ENCODE results near the gene MPI. TPM values are rescaled to one million over a fixed set of nuclear protein-coding genes. Genes with fewer than 3 reads are reported as not detected.
"Not testable (repeated sequence)": the region's sequence is repeated elsewhere in the genome, so short reads cannot be mapped to it uniquely, and the experiment has no call there.

MPI gene
- total RNA-seq, 2 donors from 2014 or later, result 25.4 to 38.2 TPM

DNA sequence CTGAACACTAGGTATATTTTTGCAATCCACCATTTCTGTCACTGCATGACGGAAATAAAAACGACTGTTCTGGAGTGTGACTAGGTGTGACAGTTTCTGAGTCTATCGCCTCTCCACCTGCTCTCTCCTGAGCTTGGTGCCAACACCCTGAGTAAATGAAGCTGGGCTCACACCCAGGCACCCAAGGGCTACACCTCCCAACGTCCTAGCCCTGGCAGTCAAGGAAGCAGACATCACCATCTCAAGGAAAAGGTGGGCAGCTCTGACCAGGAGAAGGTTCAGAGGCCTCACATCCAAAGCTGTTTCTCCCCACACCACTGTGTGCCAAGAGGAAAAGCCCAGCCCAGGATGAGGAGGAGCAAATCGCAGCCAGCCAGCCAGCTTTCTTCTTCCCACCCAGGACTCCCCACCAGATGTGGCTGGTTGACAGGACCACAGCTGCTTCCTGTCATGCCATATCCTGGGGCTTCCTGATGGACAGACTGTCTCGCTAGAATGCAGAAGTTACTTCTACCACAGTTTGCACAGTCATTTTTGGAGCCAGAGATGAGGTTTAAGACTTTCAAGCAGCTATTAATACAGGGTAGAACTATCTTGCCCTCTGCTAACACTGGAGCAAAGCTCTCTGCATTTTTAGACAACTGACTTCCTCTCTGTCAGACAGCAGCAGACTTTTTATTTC is 20.0 kb upstream of the MPI start:
- no peak for DNase-seq
- H3K36me3 Mint-ChIP-seq (ENCODE audit: low read depth), result peaks cover 4% of the 10 kb centered on the region
- H3K9me3 ChIP-seq (ENCODE audit: control insufficient read depth, low read length, poor library complexity, severe bottlenecking), result no peaks in the 10 kb centered on the region
- H3K4me3 Mint-ChIP-seq, result peak overlapping the region; percentile 98
- ATAC-seq, result no peak
- H3K4me1 Mint-ChIP-seq, result peaks cover 50% of the 10 kb centered on the region
- H3K27me3 Mint-ChIP-seq, result no peaks in the 10 kb centered on the region
- H3K27ac Mint-ChIP-seq, result peak overlapping the region; percentile 99

- Mint-ChIP-seq H3K4me1 (peaks cover 48% of the 10 kb centered on the region), H3K4me3 (peak overlapping the region; percentile 98), H3K27me3 (no peaks in the 10 kb centered on the region), H3K36me3 (ENCODE audit: low read depth) (peaks cover 3% of the 10 kb centered on the region), H3K27ac (peak overlapping the region; percentile 99)
- DNase-seq (no peak), ATAC-seq (no peak)
- no peaks in the 10 kb centered on the region for H3K9me3 ChIP-seq (ENCODE audit: control insufficient read depth, low read length, poor library complexity, severe bottlenecking)
Measured at GRCh38 chr15:74870436-74871215, 19.2 kb upstream of the MPI start.

- Mint-ChIP-seq H3K27ac (peak overlapping the region; percentile 99), H3K4me1 (peaks cover 39% of the 10 kb centered on the region), H3K27me3 (no peaks in the 10 kb centered on the region), H3K36me3 (ENCODE audit: low read depth) (peaks cover 3% of the 10 kb centered on the region), H3K4me3 (peak overlapping the region; percentile 98)
- DNase-seq (no peak), ATAC-seq (no peak)
- no peaks in the 10 kb centered on the region for H3K9me3 ChIP-seq (ENCODE audit: control insufficient read depth, low read length, poor library complexity, severe bottlenecking)
Measured at GRCh38 chr15:74872702-74873035, 17.2 kb upstream of the MPI start.

DNA sequence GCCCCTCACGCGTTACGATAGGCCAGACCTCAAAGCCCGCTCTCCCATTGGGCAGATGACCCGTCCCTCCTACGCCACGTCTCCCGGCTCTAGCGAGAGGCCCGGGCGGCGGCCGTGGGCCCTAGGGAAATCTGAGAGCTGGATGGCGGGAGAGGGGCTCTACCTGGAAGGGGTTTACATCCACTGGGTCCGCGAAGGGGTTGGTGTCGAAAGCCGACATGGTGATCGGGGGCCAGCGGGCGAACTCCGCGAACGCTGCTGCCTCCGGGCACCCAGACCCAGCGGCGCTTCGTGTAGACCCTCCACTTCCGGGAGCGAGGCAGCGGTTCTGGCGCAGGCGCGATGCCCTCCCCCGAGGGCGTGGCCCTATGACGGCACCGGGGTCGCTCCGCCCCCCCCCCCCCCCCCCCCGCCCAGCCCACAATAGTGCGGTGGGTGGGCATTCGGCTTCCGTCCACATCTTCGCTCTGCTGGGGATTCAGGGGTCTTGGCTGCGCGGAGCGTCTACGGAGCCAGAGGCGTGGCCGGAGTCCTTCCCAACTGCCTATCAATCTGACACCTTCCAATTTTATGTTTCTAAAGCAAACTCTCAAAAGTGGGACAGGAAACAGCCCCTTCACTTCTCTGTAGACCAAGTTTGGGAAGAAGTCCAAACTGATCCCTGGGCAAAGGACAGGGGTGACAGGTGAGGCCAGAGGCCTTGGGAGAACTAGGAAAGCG is 16.6 kb upstream of the MPI start, which contains the start of gene SCAMP2:
Gene SCAMP2 (minus strand): TSS at position 330 of the 720 bp plus-strand sequence. CDS start 110 bp downstream, at position 220.
- Mint-ChIP-seq H3K4me3 (peak within 1 kb of the TSS; percentile 98), H3K36me3 (ENCODE audit: low read depth) (peaks cover 3% of the 10 kb centered on the region), H3K27ac (peak within 1 kb of the TSS; percentile 99), H3K4me1 (peaks cover 34% of the 10 kb centered on the region), H3K27me3 (no peaks in the 10 kb centered on the region)
- ATAC-seq, result peak; percentile 95
- H3K9me3 ChIP-seq (ENCODE audit: control insufficient read depth, low read length, poor library complexity, severe bottlenecking), result no peaks in the 10 kb centered on the region
- peak; percentile 80 to 84 (median 83) for DNase-seq

DNA sequence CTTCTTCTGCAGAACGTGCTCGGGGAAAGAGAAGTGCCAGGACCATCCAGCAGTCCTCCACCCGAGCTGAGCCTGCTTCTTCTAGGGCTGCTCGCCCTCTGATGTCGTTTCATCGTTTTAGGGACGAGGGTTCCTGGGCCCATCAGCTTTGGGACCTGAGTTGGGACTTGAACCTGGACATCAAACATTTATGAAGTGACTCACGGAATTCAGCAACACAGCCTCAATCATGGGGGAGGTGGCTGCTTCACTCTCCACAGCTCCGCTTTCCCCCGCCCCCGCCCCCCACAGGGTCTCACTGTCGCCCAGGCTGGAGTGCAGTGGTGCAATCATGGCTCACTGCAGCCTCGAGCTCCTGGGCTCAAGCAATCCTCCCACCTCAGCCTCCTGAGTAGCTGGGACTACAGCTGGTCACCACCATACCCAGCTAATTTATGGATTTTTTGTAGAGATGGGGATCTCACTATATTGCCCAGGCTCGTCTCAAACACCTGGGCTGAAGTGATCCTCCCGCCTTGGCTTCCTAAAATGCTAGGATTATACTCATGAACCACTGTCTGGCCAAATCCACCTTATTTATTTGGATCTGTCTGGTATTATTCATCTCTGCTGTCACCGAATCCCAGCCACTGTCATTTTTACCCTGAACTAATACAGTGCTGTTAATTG is 16.0 kb upstream of the MPI start:
- ATAC-seq (no peak), DNase-seq (no peak)
- H3K36me3 Mint-ChIP-seq (ENCODE audit: low read depth), result peaks cover 3% of the 10 kb centered on the region
- H3K4me1 Mint-ChIP-seq, result peaks cover 32% of the 10 kb centered on the region
- peak overlapping the region; percentile 98 for H3K4me3 Mint-ChIP-seq
- no peaks in the 10 kb centered on the region for H3K9me3 ChIP-seq (ENCODE audit: control insufficient read depth, low read length, poor library complexity, severe bottlenecking)
- H3K27me3 Mint-ChIP-seq, result no peaks in the 10 kb centered on the region
- peak overlapping the region; percentile 99 for H3K27ac Mint-ChIP-seq

DNA sequence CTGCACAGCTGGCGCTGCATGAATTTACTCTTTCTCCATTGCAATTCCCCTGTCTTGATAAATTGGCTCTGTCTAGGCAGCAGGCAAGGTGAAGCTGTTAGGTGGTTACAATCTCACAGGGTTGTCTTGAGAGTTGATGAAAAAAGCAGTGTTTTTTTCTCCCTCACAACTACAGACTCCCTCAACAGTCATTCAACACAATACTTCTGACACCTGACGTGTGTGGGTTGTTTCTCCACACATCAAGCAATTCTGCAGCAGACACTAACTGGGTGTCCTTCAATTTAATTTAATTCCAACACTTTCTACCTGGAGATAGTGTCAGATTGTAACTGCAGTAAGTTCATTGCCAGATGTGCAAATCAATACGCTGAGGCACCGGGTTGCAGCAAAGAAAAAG is 11.6 kb upstream of the MPI start:
- Mint-ChIP-seq H3K27me3 (no peaks in the 10 kb centered on the region), H3K4me1 (peaks cover 8% of the 10 kb centered on the region)

GRCh38 chr15:74882528-74882927 is 7.3 kb upstream of the MPI start:
- H3K4me3 Mint-ChIP-seq, result peak overlapping the region; percentile 49
- H3K9me3 ChIP-seq (ENCODE audit: control insufficient read depth, low read length, poor library complexity, severe bottlenecking), result no peaks in the 10 kb centered on the region
- H3K27me3 Mint-ChIP-seq, result no peaks in the 10 kb centered on the region
- no peaks in the 10 kb centered on the region for H3K36me3 Mint-ChIP-seq (ENCODE audit: low read depth)
- peaks cover 8% of the 10 kb centered on the region for H3K4me1 Mint-ChIP-seq
- H3K27ac Mint-ChIP-seq, result no peak overlapping the region
- no peak for DNase-seq
- no peak for ATAC-seq

More for the DNA sequence above, 11.6 kb upstream of the MPI start:
- no peaks in the 10 kb centered on the region for H3K9me3 ChIP-seq (ENCODE audit: control insufficient read depth, low read length, poor library complexity, severe bottlenecking)
- H3K27ac Mint-ChIP-seq, result no peak overlapping the region
- no peaks in the 10 kb centered on the region for H3K36me3 Mint-ChIP-seq (ENCODE audit: low read depth)
- H3K4me3 Mint-ChIP-seq, result no peak overlapping the region
- no peak for DNase-seq
- ATAC-seq, result no peak

DNA sequence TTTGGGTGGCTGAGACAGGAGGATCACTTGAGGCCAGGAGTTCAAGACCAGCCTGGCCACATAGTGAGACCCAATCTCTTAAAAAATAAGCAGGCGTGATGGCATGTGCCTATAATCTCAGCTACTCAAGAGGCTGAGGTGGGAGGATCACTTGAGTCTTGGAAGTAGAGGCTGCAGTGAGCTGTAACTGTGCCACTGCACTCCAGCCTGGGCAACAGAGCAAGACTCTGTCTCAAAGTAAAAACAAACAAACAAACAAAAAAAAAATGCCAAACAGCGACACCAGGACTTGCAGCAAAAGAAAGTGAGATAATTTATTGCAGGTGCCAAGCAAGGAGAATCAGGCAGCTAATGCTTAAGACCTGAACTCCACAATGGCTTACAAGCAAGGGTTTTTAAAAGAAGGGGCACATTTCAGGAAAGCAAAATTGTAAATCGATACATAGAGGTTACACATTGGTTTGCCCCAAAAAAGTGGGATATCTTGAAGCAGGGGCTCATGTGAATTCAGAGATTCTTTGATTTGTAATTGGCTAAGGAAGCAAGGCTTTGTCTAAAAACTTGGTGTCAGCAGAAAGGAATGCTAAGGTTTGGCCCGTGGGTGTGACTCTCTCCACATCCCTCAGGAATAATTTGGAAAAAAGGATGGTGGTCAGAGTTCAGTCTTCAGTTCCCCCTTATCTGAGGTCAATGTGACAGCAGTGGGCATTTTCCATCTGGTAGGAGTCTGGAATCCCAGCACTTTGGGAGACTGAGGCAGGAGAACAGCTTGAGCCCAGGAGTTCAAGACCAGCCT is 5.2 kb upstream of the MPI start:
- H3K9me3 ChIP-seq (ENCODE audit: control insufficient read depth, low read length, poor library complexity, severe bottlenecking), result no peaks in the 10 kb centered on the region
- Mint-ChIP-seq H3K4me3 (no peak overlapping the region), H3K27ac (peak overlapping the region; percentile 29)

GRCh38 chr15:74885461-74885860 is 4.4 kb upstream of the MPI start:
- DNase-seq (no peak), ATAC-seq (no peak)
- no peak overlapping the region for H3K27ac Mint-ChIP-seq
- no peaks in the 10 kb centered on the region for H3K36me3 Mint-ChIP-seq (ENCODE audit: low read depth)
- H3K27me3 Mint-ChIP-seq, result no peaks in the 10 kb centered on the region
- H3K9me3 ChIP-seq (ENCODE audit: control insufficient read depth, low read length, poor library complexity, severe bottlenecking), result no peaks in the 10 kb centered on the region
- peaks cover 24% of the 10 kb centered on the region for H3K4me1 Mint-ChIP-seq
- no peak overlapping the region for H3K4me3 Mint-ChIP-seq

More for the DNA sequence above, 5.2 kb upstream of the MPI start:
- H3K27me3 Mint-ChIP-seq, result no peaks in the 10 kb centered on the region
- H3K4me1 Mint-ChIP-seq, result peaks cover 17% of the 10 kb centered on the region
- DNase-seq (no peak), ATAC-seq (no peak)
- no peaks in the 10 kb centered on the region for H3K36me3 Mint-ChIP-seq (ENCODE audit: low read depth)

GRCh38 chr15:74887537-74888193 is 2.2 kb upstream of the MPI start:
- not testable (repeated sequence) for H3K27me3 Mint-ChIP-seq; H3K36me3 Mint-ChIP-seq (ENCODE audit: low read depth); ATAC-seq; DNase-seq; H3K9me3 ChIP-seq (ENCODE audit: control insufficient read depth, low read length, poor library complexity, severe bottlenecking); H3K27ac Mint-ChIP-seq; H3K4me3 Mint-ChIP-seq
- H3K4me1 Mint-ChIP-seq, result peaks cover 33% of the 10 kb centered on the region

DNA sequence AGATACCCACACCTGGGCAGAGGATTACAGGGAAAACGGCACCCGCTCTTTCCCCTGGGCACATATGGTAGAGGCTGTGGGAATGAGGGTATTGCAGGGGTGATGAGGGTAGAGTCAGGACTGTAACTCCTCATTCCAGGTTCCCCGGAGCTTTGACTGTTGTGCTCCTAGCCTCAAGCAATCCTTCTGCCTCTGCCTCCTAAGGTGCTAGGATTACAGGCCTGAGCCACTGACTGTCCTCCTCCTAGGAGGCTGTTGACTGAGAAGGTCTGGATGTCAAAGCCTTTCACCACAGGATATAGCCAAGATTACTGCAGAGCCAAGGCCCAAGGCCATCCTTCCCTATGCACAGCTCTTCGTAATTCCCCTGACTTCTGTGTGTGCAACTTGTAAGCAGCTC is 1.1 kb upstream of the MPI start:
- no peak for ATAC-seq
- Mint-ChIP-seq H3K4me1 (peaks cover 39% of the 10 kb centered on the region), H3K27me3 (no peaks in the 10 kb centered on the region), H3K27ac (peak overlapping the region; percentile 96), H3K4me3 (no peak overlapping the region), H3K36me3 (ENCODE audit: low read depth) (no peaks in the 10 kb centered on the region)
- H3K9me3 ChIP-seq (ENCODE audit: control insufficient read depth, low read length, poor library complexity, severe bottlenecking), result no peaks in the 10 kb centered on the region
- DNase-seq, result no peak

DNA sequence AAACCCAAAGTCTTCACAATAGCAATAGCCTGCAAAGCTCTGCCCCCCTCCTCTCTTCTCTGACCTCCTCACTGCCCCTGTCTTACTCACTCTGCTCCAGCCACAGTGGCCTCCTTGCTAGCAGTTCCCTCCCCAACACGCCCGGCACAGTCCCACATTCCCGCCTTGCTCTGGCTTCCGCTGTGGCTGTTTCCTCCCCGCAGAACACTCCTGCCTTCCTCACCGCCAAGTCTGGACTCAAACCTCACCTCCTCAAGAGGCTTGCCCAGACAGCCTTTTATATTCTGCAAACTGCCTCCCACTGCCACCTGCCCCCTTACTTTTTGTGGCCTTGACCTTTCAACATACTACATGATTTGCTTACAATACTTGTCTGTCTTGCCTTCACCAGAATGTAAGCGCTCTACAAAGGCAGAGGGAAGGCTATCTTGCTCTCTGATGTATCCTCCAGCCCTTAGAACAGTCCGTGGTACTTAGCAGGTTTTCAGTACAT is 406 bp upstream of the MPI start:
- DNase-seq (no peak), ATAC-seq (peak; percentile 22)
- H3K4me3 Mint-ChIP-seq, result peak overlapping the region; percentile 95
- no peaks in the 10 kb centered on the region for H3K9me3 ChIP-seq (ENCODE audit: control insufficient read depth, low read length, poor library complexity, severe bottlenecking)
- no peaks in the 10 kb centered on the region for H3K27me3 Mint-ChIP-seq
- peak overlapping the region; percentile 96 for H3K27ac Mint-ChIP-seq
- no peaks in the 10 kb centered on the region for H3K36me3 Mint-ChIP-seq (ENCODE audit: low read depth)
- H3K4me1 Mint-ChIP-seq, result peaks cover 37% of the 10 kb centered on the region

Measured in T-helper 17 cell (primary cell).